Neuron (in vitro differentiated cells): ENCODE data around the gene MAP2.
"Not testable (repeated sequence)": the region's sequence is repeated elsewhere in the genome, so short reads cannot be mapped to it uniquely, and the experiment has no call there.

ENCODE experiments used
- H2AFZ ChIP-seq: one replicate; pipeline ENCODE4 v1.6.1; 2013; ENCODE audit warnings: low read depth, mild to moderate bottlenecking, inconsistent platforms, low read length, moderate library complexity
- H3K27me3 ChIP-seq: one replicate; pipeline ENCODE4 v1.6.1; 2013; ENCODE audit warnings: low read length; ENCODE audit not compliant: insufficient read depth
- H3K36me3 ChIP-seq: one replicate; pipeline ENCODE4 v1.6.1; 2013; ENCODE audit warnings: low read length; ENCODE audit not compliant: insufficient read depth
- H3K4me1 ChIP-seq: one replicate; pipeline ENCODE4 v1.6.1; 2013; ENCODE audit warnings: low read length; ENCODE audit not compliant: insufficient read depth
- H3K4me3 ChIP-seq: 2 replicates; pipeline ENCODE4 v1.5.1; 2013; ENCODE audit warnings: mild to moderate bottlenecking, low read length, moderate library complexity
- H3K9me3 ChIP-seq: one replicate; pipeline ENCODE4 v1.6.1; 2013; ENCODE audit warnings: low read length

The MAP2 gene

DNA sequence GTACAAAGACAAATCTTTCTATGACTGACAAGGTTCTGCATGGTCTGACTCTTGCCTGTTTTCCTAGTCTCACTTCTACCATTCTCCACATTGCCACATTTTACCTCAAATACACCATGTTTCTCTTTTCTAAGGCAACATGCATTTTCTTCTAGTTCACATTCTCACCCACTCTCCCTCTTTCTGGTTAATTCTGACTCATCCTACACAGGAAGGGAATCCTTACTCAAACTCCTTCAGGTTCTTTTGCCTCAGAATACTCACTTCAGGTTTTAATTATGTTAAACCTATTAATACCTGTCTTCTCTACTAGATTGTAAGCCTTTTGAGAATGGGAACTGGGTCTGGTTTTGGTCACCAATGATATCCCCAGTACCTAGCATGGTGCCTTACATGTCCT lies 47.2 kb downstream of the MAP2 start:
- Histone ChIP-seq H2AFZ (no peak overlapping the region), H3K36me3 (peaks cover 22% of the 10 kb centered on the region), H3K4me3 (no peak overlapping the region), H3K27me3 (no peaks in the 10 kb centered on the region), H3K4me1 (no peaks in the 10 kb centered on the region), H3K9me3 (no peaks in the 10 kb centered on the region)

DNA sequence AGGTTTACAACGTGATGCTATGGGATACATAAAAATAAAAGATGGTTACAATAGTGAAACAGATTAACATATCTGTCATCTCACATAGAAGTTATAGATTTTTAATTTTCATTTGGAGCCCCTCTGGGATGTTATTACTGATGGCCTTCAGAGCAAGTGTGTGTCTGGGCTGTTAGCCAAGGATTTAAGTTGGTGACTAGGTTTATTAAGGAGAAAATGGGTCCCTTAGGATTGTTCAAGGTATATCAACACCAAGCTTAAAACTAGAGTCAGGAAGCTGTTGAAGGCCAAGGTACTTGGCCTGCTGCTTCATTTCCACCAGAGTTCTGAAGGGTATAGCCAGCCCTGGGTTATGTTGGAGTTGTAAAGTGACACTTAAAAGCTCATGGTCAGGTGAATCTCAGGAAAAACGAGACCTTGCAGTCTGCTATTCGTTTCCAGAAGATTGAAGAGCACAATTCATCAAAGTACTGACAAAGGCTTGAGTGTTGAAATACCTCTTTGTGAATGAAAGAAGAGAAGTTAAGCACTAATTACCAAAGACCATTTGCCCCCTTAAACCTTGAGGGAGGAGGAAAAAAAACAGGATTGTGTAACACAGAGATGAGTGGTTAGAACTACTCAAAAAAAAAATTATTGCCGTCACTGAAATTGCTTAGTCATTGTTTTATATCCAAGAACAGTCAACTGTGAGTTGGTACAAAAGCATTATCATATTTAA lies 48.4 kb downstream of the MAP2 start:
- H3K27me3 ChIP-seq, result no peaks in the 10 kb centered on the region
- no peak overlapping the region for H2AFZ ChIP-seq
- H3K4me3 ChIP-seq, result no peak overlapping the region
- H3K36me3 ChIP-seq, result peaks cover 17% of the 10 kb centered on the region
- no peaks in the 10 kb centered on the region for H3K9me3 ChIP-seq
- H3K4me1 ChIP-seq, result peaks cover 2% of the 10 kb centered on the region

DNA sequence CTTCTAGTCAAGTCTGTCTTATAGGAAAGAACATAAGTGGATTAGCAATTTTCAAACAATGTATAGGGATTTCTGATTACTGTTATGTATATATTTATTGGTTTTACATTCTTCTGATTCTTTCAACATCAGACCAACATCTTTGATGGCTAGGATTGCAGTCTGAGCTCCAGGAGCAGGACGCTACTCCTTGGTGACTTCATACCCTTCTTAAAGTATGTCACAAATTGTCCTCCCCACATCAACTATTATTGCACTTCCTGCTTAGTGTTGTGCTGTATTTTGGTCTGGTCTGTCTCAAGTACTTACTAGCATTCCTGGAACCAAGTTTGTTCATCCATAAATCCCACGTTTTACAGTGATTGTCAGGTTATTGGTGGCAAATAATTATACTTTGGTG lies 49.0 kb downstream of the MAP2 start:
- Histone ChIP-seq H3K4me3 (no peak overlapping the region), H3K9me3 (no peaks in the 10 kb centered on the region), H3K36me3 (peaks cover 16% of the 10 kb centered on the region), H3K27me3 (no peaks in the 10 kb centered on the region), H2AFZ (no peak overlapping the region), H3K4me1 (peaks cover 2% of the 10 kb centered on the region)

DNA sequence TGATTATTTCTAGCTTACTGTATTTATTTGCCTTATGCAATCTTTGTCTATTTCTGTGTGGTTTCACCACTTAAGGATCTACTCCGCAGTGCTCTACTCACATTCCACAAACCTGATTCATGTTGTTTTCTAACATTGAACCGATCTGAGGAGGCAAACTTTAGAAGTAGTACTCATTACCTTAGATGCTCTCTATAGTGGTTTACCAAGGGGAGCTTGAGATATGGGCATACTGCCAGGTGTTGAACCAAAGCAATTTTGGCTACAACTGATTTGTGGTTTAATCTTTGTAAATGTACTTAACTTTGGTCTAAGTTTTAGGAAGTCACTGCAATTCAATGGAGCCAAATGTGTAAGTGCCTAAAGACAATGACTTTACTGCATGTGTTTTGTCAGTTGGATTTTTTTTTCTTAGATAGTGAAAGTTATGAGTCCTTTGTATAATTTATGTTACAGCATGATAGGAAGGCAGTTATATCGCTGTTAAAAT lies 50.1 kb downstream of the MAP2 start:
- Histone ChIP-seq H3K4me1 (peaks cover 2% of the 10 kb centered on the region), H3K27me3 (no peaks in the 10 kb centered on the region), H2AFZ (no peak overlapping the region), H3K4me3 (no peak overlapping the region), H3K9me3 (no peaks in the 10 kb centered on the region), H3K36me3 (peaks cover 10% of the 10 kb centered on the region)

DNA sequence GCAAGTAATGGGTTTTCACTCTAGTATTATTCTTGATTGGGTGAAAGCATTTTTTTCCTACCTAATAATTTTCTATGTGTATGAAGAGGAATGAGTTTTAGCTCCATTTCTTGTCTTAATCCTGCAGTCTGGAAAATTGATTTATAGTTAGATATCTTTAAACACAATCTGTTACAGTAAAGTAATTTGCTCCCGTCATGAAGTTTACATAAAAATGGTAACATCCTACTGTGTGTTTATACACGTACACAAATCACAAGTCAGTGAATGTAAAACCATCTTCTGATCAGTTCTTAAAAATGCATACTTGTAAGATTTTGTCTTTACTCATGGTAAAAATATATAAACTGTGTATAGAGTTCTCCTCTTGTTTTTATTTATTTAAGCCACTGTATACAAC lies 51.1 kb downstream of the MAP2 start:
- H2AFZ ChIP-seq, result no peak overlapping the region
- H3K36me3 ChIP-seq, result peaks cover 8% of the 10 kb centered on the region
- peaks cover 2% of the 10 kb centered on the region for H3K4me1 ChIP-seq
- H3K9me3 ChIP-seq, result no peaks in the 10 kb centered on the region
- no peak overlapping the region for H3K4me3 ChIP-seq
- no peaks in the 10 kb centered on the region for H3K27me3 ChIP-seq

DNA sequence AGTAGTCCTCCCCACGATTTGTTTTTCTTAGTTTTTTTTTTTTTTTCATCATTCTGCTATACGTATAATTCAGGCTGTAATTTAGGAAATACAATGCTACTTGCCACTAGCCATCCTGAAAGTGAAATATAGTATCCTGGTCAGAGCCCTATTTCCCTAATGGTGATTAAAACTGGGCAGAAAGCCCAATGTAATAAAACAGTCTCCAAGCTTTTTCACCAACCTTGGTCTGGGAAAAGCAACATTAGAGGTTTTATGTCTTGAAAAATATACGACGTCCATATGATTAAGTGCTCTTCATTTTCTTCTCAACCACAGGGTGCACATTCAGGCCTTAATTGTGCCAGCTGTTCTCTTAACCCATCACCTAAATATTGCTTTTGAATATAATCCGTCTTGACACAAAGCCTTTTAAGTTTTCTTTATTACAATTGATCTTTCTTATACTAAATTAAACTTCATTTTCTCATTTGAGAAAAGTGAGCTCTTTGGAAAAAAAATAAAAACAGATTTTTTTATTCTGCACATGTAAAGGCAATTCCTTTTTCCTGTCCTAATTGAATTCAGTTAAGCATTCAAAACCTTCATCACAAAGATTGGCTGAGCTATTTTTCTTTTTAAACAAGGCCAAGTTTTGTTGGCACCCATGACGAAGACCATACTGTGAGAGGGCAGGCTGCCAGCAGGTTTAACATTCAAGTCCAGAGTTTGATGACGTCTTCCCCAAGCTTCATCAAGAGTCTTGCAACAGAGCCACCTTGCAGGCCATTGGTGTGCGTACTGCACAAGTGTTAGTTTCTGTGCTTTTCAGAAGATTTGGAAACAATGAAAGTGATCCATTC lies 52.7 kb downstream of the MAP2 start:
- H3K4me1 ChIP-seq, result peaks cover 2% of the 10 kb centered on the region
- H3K9me3 ChIP-seq, result no peaks in the 10 kb centered on the region
- no peaks in the 10 kb centered on the region for H3K27me3 ChIP-seq
- H2AFZ ChIP-seq, result no peak overlapping the region
- H3K4me3 ChIP-seq, result no peak overlapping the region
- H3K36me3 ChIP-seq, result peaks cover 18% of the 10 kb centered on the region

DNA sequence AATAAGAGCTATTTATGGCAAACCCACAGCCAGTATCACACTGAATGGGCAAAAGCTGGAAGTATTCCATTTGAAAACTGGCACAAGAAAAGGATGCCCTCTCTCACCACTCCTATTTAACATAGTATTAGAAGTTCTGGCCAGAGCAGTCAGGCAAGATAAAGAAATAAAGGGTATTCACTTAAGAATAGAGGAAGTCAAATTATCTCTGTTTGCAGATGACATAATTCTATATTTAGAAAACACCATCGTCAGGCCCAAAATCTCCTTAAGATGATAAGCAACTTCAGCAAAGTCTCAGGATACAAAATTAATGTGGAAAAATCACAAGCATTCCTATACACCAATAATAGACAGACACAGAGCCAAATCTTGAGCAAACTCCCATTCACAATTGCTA lies 68.4 kb downstream of the MAP2 start:
- peaks cover 22% of the 10 kb centered on the region for H3K9me3 ChIP-seq
- peaks cover 16% of the 10 kb centered on the region for H3K4me1 ChIP-seq
- H3K4me3 ChIP-seq, H3K27me3 ChIP-seq, H2AFZ ChIP-seq: not testable (repeated sequence)
- peaks cover 24% of the 10 kb centered on the region for H3K36me3 ChIP-seq

DNA sequence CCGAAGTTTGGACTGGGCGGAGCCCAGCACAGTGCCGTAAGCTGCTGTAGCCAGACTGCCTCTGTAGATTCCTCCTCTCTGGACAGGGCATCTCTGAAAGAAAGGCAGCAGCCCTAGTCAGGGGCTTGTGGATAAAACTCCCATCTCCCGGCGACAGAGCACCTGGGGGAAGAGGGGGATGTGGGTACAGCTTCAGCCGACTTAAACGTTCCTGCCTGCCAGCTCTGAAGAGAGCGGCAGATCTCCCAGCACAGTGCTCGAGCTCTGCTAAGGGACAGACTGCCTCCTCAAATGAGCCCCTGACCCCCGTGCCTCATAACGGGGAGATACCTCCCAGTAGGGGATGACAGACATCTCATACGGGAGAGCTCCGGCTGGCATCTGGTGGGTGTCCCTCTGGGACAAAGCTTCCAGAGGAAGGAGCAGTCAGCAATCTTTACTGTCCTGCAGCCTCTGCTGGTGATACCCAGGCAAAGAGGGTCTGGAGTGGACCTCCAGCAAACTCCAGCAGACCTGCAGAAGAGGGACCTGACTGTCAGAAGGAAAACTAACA lies 71.3 kb downstream of the MAP2 start:
- not testable (repeated sequence) for H3K27me3 ChIP-seq, H3K4me3 ChIP-seq, H2AFZ ChIP-seq, H3K9me3 ChIP-seq
- H3K4me1 ChIP-seq, result peaks cover 22% of the 10 kb centered on the region
- H3K36me3 ChIP-seq, result peaks cover 12% of the 10 kb centered on the region

DNA sequence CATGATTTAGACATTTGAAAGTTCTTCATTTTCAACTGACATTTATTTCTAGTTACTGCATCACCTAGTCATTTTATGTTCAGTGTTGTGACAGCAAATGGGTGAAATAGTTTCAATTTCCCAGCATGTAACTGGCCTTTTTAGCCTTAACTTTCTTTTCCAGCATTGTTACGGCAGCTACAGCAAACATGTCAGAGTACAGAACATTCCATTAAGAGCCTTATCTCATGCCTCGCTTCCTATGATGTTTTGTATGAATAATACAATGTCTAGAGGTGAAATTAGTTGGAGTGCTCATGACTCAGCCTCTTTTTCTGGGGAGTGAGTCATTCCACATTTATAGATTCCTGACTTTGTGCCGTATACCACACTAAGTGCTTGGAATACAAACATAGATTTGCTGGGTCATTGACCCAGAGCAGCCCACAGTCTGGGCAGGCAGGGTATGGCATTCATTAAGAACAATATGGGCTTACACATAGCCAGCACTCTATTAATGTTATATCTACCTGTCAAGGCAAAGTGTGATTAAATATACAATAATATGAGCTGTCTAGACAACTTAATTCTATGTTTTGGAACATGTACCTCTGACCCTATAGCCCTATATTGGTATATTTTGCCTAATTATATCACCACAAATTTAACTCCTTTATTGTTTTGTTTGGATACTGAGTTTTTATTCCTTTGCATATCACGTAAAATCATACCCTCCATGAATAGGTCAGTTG lies 72.2 kb downstream of the MAP2 start:
- H3K4me3 ChIP-seq, result no peak overlapping the region

DNA sequence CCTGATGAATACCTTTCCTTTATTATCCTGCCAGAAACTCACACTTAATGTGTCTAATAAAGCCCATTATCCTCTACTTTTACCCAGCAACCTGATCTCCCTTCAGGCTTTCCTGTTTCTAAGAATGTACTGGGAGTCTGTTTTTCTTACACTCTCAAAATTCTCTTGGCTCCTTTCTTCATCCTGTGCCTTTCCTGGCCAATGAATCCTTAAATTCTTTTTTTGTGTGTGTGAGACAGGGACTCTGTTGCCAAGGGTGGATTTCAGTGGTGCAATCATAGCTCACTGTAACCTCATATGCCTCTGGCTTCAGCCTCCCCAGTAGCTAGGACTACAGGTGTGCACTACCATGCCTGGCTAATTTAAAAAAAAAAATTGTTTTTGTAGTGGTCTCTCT lies 72.7 kb downstream of the MAP2 start:
- H3K9me3 ChIP-seq, result peaks cover 2% of the 10 kb centered on the region

More for the DNA sequence above, 72.2 kb downstream of the MAP2 start:
- Histone ChIP-seq H3K27me3 (no peaks in the 10 kb centered on the region), H3K9me3 (peaks cover 2% of the 10 kb centered on the region), H2AFZ (no peak overlapping the region), H3K4me1 (peaks cover 22% of the 10 kb centered on the region), H3K36me3 (peaks cover 12% of the 10 kb centered on the region)

DNA sequence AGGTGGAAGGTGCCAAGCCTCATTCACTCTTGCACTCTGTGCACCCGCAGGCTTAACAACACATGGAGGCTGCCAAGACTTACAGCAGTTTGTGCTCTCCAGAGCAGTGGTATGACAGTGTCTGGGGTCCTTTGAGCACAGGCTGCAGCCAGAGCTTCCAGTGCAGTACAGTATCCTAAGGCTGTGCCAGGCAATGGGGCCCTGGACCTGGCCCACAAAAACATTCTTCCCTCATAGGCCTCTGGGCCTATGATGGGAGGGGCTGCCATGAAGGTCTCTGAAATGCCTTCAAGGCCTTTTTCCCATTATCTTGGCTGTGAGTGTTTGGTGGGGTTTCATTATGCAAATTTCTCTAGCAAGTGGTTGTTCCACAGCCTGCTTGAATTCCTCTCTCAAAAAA lies 74.8 kb downstream of the MAP2 start:
- H3K4me3 ChIP-seq, result no peak overlapping the region
- peaks cover 2% of the 10 kb centered on the region for H3K9me3 ChIP-seq
- peaks cover 22% of the 10 kb centered on the region for H3K4me1 ChIP-seq
- no peaks in the 10 kb centered on the region for H3K27me3 ChIP-seq
- peaks cover 13% of the 10 kb centered on the region for H3K36me3 ChIP-seq
- no peak overlapping the region for H2AFZ ChIP-seq

More for the DNA sequence above, 72.7 kb downstream of the MAP2 start:
- peaks cover 12% of the 10 kb centered on the region for H3K36me3 ChIP-seq
- no peak overlapping the region for H3K4me3 ChIP-seq
- no peak overlapping the region for H2AFZ ChIP-seq
- no peaks in the 10 kb centered on the region for H3K27me3 ChIP-seq
- peaks cover 22% of the 10 kb centered on the region for H3K4me1 ChIP-seq

DNA sequence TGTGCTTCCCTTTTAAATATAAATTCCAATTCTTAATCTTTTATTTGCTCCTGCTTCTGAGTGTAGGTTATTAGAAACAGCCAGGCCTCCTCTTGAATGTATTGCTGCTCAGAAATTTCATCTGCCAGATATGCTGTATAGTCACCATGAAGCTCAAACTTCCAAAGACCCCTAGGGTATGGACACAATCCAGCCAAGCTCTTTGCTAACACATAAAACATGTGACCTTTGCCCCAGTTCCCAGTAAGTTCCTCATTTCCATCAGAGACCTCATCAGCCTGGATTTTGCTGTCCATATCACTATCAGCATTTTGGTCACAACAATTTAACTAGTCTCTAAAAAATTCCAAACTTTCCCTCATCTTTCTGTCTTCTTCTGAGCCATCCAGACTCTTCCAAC lies 75.2 kb downstream of the MAP2 start:
- Histone ChIP-seq H3K27me3 (no peaks in the 10 kb centered on the region), H3K9me3 (peaks cover 2% of the 10 kb centered on the region), H3K4me3 (no peak overlapping the region), H2AFZ (no peak overlapping the region), H3K36me3 (peaks cover 13% of the 10 kb centered on the region), H3K4me1 (peaks cover 22% of the 10 kb centered on the region)

DNA sequence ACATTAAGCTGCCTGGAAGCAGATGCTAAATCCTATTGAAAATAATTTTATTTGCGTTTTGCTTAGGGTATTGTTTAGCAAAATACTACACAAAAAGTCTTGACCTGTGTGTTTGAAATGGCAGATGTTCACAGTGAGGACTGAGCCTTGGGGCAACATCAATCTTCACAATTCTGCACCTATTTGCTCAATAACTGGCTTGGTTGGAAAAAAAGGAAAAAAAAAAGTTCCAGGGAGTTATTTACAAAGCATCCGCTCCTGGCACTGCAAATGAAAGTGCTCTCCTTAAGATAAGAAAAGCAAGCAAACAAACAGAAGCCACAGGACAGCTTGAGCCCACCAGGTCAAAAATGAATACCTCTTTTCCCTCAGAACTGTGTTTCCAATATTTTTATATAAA lies 77.7 kb downstream of the MAP2 start:
- peaks cover 2% of the 10 kb centered on the region for H3K9me3 ChIP-seq
- no peak overlapping the region for H3K4me3 ChIP-seq
- no peaks in the 10 kb centered on the region for H3K27me3 ChIP-seq
- H2AFZ ChIP-seq, result no peak overlapping the region
- peaks cover 13% of the 10 kb centered on the region for H3K36me3 ChIP-seq
- H3K4me1 ChIP-seq, result peaks cover 5% of the 10 kb centered on the region
